GM18951 (cell line): ENCODE measurements around the gene NAP1L4.
"Not testable (repeated sequence)": the region's sequence is repeated elsewhere in the genome, so short reads cannot be mapped to it uniquely, and the experiment has no call there.

Source experiments
- POLR2A ChIP-seq: IDR thresholded peaks from 4 replicates; pipeline ENCODE4 v1.6.1; 2011; ENCODE audit warnings: mild to moderate bottlenecking; ENCODE audit not compliant: insufficient read length, insufficient read depth; ENCODE audit errors: extremely low read depth
- in situ Hi-C: fragments of 300-500 bp; cut with MboI; formaldehyde crosslinking; loops from one replicate; pipeline ENCODE4 v1.12.0; 2022; ENCODE audit warnings: low sequenced_read_pairs, mixed read lengths, inconsistent platforms; ENCODE audit not compliant: unreplicated experiment

Gene NAP1L4

DNA sequence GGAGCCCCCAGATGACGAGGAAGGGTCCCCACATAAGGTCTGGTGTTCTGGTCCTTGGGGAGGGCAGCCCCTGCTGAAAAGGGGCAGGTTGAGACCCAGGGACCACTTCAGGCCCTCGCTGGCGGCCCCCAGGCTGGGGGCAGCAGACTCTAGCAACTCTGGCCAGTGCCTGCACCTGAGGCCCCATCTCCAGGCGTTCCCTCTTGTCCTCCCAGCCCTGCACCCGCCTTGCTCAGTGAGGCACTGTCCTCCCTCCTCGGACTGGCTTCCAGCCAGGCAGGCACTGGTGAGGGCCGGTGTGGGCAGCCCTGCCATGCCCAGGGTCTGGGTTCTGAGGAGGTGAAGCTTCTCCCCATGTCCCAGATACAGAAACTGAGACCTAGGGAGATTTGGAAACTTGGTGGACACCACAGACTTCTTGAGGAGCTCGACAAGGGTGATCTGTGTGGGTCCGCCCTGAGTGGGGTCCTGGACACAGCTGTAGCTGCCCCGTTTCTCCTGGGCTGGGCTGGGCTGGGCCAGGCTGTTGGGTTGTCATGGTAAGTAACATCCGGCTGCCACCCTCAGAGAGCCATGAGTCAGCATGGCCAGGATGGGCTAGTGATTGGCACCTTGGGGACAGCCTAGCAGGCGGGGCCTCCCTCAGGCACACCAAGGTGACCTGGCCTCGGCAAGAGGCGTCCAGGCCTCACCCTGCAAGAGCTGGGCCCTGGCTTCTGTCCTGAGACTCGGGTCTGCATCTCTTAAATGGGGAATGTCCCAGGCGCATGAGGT is 51.8 kb downstream of the NAP1L4 start:
- in situ Hi-C loops, result no loop called here
- no peak for TF ChIP-seq POLR2A

DNA sequence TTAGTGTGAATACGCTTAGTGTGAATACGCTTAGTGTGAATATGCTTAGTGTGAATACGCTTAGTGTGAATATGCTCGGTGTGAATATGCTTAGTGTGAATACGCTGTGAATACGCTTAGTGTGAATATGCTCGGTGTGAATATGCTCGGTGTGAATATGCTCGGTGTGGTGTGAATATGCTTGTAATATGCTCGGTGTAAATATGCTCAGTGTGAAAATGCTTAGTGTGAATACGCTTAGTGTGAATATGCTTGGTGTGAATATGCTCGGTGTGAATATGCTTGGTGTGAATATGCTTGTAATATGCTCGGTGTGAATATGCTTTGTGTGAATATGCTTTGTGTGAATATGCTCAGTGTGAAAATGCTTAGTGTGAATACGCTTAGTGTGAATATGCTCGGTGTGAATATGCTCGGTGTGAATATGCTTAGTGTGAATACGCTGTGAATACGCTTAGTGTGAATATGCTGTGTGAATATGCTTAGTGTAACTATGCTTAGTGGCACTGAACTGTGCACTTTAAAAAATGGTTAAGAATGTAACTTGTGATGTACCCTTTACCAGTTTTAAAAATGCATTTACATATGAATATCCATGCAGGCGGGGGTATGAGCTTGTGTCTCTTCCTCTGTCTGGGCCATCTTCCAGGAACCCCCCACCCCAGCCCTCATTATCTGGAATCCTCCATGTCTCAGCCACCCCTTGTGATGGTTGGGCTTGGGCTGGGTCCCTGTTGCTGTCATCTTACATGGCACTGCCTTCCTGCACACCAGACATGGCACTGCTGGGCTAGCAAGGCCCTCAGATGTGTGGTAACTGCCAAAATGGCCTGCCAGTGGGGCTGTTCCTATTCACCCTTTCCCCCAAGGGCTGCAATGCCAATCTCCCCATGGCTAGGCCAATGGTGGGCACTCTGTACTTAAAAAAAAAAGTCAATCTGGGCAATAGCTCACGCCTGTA is 53.4 kb downstream of the NAP1L4 start:
- in situ Hi-C loops, result not testable (repeated sequence)

DNA sequence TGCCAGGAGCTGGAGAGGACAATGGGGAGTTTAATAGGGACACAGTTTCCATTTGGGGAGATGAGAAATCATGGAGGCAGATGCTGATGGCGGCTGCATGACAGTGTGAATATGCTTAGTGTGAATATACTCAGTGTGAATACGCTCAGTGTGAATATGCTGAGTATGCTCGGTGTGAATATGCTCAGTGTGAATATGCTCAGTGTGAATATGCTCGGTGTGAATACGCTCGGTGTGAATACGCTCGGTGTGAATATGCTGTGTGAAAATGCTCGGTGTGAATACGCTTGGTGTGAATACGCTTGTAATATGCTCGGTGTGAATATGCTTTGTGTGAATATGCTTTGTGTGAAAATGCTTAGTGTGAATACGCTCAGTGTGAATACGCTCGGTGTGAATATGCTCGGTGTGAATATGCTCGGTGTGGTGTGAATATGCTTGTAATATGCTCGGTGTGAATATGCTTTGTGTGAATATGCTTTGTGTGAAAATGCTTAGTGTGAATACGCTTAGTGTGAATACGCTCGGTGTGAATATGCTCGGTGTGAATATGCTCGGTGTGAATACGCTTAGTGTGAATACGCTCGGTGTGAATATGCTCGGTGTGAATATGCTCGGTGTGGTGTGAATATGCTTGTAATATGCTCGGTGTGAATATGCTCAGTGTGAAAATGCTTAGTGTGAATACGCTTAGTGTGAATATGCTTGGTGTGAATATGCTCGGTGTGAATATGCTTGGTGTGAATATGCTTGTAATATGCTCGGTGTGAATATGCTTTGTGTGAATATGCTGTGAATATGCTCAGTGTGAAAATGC is 54.3 kb downstream of the NAP1L4 start:
- in situ Hi-C loops, result not testable (repeated sequence)

DNA sequence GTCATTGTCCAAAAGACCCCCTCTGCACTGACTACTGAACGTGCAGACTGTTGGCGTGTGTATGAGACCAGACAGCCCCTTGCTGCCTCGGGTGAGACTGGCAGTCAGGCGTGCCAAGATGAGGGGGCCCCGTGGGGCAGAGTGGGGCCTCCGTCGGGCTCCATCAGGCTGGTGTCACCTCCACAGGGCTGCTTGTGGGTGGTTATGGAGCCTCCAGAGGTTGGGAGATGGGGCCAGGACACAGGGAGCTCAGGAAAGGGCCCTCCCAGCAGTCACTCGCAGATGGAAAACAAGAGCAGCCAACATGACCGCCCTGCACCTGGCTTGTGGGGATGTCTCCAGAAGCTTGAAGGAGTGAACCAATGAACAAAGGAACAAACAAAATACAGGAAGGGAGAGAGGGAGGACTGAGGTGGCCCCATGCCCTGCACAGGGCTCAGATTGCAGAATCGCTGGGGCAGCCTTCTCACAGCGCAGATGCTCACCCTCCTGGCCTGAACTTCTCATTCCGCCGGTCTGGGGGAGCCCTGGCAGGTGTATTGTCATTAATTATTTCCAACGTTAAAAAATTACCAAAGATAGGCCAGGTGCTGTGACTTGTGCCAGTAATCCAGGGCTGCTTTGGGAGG is 57.4 kb downstream of the NAP1L4 start:
- no peak for TF ChIP-seq POLR2A
- in situ Hi-C loops, result no loop called here

DNA sequence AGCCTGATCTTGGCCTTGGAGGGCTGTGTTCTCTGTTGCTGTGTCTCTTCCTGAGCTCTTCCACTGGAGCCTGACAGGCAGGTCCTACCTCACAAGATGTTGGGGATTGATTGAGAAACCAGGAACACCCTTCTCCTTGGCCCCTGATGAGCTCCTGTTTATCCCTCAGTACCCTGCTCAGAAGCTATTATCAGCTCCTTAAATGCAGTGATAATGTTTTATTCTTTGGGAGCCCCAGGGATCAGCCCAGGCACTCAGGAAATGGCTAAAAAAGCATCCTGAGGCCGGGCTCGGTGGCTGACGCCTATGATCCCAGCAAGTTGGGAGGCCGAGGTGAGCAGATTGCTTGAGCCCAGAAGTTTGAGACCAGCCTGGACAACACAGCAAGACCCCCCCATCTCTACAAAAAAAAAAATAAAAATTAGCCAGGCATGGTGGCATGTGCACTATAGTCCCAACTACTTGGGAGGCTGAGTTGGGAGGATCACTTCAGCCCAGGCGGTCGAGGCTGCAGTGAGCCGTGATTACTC is 58.0 kb downstream of the NAP1L4 start:
- in situ Hi-C loops, result no loop called here
- no peak for TF ChIP-seq POLR2A

DNA sequence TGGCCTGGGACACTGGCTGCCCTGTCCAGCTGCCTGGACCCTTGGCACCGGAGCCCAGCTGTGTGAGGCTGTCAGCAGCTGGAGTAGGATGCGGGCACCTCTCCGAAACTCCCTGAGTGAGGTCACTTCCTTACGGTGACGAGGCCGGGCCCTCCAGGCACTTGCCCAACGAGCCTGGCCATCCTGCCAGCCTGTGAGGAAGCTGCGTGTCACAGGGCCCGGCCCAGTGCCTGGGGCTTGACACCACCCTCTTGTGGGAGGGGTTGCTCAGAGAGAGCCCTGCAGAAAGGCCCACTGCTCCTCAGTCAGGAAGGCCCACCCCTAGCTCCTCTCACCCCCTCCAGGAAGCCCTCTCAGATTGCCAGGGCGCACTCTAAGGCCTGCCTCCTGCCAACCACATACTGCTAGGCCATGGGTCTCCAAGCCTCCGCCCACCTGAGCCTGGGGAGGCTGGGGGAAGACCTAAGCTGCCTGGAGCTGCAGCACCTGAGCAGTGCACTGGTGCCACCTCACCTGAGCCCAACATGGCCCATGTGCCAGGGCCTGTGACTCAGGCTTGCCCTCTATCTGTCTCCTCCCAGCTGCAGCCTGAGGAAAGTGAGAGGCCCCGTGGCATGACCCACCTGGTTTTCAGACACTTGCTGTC is 58.6 kb downstream of the NAP1L4 start:
- no peak for TF ChIP-seq POLR2A
- in situ Hi-C loops, result no loop called here

DNA sequence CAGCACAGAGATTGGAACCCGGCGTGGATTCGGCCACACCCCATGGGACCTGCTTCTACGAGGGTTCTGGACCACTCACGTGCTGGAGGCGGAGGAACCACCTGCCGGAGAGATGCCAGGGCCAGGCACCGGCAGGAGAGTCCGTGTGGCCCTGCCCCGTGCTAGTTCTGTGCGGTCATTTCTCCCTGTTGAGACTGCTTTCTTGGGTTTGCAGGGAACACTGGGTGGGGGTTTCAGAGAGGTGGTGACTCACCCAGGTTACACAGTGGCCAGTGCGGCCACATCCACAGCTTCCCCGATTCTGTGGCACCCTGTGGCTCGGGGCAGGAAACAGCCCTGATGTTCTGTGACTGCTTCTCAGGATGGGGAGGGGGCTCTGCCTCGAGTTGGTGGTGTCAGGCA is 59.3 kb downstream of the NAP1L4 start:
- TF ChIP-seq POLR2A, result no peak
- in situ Hi-C loops, result no loop called here

DNA sequence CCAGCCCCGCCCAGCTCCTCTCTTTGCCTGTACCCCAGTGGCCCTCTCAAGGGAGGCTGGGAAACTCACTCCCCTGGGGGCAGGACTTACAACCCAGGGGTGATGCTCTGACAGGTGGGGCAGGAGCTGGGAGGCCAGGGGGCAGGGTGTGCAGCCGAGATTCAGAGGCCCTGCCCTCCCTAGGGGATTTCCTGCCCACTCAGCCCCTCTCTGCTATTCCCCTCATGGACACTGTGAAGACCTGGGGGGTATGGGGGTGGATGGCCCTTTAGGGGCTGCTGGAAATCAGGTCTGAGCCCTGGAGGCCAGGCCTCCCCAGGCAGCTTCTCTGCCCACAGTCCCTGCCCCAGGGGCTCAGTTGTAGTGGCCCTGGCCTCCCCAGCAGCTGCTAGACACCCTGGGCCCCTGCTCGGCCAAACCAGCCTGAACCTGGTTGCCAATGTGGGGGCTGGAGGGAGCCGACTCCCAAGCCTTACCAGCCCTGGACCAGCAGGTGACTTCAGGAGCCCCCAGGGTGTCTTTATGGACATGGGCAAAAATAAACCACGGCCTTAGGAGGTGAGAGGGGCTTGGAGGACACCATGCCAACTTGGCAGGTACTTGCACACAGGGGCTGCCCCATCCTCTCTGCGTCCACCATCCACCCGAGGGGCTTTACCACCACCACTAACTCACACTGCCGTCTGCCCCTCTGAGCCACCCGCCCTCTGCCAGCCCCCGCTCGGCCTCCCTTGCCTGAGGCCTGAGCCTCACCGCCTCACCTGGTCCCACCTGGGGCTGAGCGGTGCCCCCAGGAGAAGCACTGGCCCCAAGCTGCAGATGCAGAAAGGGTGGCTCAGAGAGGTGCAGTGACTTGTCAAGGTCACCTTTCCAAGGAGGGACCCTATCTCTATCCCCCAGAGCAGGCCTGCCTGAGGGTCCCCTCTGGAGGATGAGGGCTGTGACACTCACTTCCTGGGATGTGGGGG is 60.1 kb downstream of the NAP1L4 start:
- no peak for TF ChIP-seq POLR2A
- in situ Hi-C loops, result no loop called here

DNA sequence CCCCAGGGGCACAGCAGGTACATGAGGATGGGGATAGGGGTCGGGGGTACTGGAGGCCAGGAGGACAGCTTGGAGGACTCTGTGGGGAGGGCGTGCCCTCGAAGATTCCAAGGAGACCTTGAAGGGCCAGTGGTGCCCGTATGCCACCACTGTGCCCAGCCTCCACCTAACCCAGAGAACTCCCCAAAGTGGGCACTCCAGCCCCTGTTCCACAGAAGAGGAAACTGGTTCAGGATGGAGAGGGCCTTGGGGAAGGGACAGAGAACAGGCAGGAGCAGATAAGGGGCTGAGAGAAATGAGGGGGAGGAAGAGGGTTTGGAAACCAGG is 60.7 kb downstream of the NAP1L4 start:
- in situ Hi-C loops, result no loop called here

DNA sequence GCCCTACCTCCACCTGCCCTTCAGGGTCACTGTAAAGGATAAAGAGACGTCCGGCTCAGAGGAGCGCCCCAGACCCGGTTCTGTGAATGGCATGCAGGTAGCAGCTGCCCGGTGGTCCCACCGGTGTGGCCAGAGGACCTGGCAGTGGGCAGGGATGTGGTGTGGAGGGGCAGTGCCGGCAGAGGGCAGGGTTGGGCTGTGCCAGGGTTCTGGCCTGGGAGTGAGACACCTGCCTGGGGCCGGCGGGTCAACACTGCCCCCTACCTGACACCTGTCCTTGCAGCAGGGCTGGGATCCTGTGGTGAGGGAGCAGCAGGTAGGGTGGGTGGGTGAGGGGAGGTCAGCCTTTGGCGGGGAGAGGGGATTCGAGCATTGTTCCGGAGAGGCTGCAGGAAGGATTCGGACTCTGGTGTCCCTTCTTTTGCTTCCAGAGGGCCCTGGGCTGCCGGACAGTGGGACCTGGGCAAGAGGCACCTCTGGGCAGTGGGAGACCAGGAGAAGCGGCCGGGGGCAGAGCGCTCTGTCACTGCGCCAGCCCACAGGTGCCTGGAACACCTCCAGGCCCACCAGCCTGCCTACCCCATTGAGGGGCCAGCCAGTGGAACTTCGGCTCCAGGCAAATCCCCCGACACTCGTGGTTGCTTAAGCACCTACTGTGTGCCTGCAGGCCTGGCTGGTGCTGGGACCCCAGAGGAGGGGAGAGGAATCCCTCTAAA is 61.3 kb downstream of the NAP1L4 start:
- in situ Hi-C loops, result no loop called here

More for the DNA sequence above, 60.7 kb downstream of the NAP1L4 start:
- TF ChIP-seq POLR2A, result no peak

DNA sequence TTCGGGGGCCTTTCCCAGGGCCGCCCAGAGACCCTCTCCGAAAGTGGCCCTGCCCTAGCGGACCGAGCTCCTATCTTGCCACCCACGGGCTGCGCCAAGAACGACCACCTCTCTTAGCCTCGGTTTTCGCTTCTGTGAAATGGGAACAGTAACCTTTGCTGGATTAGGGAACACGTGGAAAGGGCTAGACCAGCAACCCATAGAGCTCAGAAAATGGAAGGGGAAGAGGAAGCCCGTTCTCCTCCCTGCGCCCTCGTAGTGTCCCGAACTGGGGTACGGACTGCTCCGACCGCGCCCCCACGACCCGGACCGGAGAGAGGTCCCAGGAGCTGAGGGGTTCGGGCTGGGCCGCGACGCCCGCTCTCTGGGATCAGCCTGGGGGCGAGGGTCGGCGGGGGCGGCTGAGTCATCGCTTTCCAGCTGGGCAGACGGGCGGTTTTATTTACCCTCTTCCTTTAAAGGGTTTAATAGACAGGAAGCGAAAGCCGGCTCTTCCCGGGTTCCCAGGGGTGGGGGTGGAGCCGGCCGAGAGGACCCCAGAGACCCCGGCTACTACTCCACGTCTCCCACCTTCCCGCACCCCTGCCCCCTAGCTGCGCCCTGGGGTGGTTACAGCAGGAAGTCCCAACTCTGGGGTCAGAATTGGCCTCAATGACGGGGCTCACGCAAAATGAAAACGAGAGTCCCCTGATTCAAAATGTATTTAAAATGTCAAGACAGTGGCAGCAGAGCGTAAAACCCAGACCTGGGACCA is 62.0 kb downstream of the NAP1L4 start:
- TF ChIP-seq POLR2A, result no peak
- in situ Hi-C loops, result no loop called here

More for the DNA sequence above, 61.3 kb downstream of the NAP1L4 start:
- no peak for TF ChIP-seq POLR2A
